ENCODE data around the gene ZDHHC18.

Gene ZDHHC18, protein sequence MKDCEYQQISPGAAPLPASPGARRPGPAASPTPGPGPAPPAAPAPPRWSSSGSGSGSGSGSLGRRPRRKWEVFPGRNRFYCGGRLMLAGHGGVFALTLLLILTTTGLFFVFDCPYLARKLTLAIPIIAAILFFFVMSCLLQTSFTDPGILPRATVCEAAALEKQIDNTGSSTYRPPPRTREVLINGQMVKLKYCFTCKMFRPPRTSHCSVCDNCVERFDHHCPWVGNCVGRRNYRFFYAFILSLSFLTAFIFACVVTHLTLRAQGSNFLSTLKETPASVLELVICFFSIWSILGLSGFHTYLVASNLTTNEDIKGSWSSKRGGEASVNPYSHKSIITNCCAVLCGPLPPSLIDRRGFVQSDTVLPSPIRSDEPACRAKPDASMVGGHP

DNA sequence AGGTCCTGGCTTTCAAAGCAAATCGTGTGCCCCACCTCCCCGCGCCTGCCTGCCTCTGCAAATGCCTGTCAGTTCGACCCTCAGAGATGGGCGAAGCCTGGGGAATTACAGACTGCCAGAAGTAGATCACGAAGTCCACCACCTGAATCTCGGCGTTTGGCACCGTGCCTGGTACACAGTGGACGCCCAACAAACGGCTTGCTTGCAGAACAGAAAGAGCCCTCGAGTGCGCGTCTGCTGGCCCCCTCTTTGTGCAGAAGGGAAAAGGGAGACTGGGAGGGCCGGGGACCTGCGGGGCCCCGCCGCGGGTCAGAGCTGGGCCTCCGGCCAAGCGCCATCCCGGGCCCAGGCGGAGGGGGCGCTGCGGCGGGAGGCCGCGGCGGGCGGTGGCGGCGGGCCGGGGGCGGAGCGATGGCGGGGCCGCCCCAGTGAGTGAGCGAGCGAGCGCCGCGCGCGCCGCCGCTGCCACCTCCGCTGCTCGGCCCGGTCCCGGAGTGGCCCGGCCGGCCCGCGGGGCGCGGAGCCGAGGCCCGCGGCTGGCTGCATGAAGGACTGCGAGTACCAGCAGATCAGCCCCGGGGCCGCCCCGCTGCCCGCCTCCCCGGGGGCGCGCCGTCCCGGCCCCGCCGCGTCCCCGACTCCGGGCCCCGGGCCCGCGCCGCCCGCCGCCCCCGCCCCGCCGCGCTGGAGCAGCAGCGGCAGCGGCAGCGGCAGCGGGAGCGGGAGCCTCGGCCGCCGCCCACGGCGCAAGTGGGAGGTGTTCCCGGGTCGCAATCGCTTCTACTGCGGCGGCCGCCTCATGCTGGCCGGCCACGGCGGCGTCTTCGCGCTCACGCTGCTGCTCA, at the start of gene ZDHHC18:
Gene ZDHHC18 (plus strand): TSS at position 428 of the 845 bp plus-strand sequence. CDS start 117 bp downstream, at position 545.
- DNase-seq (ENCODE audit: low spot score), result peak; percentile 84

DNA sequence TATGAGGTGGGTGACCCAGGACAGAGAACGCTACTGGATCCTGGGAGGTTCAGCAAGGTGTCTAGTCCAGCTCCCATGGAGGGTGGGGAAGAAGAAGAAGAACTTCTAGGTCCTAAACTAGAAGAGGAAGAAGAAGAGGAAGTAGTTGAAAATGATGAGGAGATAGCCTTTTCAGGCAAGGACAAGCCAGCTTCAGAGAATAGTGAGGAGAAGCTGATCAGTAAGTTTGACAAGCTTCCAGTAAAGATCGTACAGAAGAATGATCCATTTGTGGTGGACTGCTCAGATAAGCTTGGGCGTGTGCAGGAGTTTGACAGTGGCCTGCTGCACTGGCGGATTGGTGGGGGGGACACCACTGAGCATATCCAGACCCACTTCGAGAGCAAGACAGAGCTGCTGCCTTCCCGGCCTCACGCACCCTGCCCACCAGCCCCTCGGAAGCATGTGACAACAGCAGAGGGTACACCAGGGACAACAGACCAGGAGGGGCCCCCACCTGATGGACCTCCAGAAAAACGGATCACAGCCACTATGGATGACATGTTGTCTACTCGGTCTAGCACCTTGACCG, 47.3 kb upstream of the ZDHHC18 start:
- no peak for DNase-seq (ENCODE audit: low spot score)

DNA sequence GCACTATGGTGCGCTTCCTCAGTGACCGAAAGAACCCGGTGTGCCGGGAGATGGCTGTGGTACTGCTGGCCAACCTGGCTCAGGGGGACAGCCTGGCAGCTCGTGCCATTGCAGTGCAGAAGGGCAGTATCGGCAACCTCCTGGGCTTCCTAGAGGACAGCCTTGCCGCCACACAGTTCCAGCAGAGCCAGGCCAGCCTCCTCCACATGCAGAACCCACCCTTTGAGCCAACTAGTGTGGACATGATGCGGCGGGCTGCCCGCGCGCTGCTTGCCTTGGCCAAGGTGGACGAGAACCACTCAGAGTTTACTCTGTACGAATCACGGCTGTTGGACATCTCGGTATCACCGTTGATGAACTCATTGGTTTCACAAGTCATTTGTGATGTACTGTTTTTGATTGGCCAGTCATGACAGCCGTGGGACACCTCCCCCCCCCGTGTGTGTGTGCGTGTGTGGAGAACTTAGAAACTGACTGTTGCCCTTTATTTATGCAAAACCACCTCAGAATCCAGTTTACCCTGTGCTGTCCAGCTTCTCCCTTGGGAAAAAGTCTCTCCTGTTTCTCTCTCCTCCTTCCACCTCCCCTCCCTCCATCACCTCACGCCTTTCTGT, 46.0 kb upstream of the ZDHHC18 start:
- DNase-seq (ENCODE audit: low spot score), result no peak

DNA sequence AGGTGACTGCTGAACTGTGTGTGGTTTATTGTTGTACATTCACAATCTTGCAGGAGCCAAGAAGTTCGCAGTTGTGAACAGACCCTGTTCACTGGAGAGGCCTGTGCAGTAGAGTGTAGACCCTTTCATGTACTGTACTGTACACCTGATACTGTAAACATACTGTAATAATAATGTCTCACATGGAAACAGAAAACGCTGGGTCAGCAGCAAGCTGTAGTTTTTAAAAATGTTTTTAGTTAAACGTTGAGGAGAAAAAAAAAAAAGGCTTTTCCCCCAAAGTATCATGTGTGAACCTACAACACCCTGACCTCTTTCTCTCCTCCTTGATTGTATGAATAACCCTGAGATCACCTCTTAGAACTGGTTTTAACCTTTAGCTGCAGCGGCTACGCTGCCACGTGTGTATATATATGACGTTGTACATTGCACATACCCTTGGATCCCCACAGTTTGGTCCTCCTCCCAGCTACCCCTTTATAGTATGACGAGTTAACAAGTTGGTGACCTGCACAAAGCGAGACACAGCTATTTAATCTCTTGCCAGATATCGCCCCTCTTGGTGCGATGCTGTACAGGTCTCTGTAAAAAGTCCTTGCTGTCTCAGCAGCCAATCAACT, 45.2 kb upstream of the ZDHHC18 start:
- DNase-seq (ENCODE audit: low spot score), result no peak

DNA sequence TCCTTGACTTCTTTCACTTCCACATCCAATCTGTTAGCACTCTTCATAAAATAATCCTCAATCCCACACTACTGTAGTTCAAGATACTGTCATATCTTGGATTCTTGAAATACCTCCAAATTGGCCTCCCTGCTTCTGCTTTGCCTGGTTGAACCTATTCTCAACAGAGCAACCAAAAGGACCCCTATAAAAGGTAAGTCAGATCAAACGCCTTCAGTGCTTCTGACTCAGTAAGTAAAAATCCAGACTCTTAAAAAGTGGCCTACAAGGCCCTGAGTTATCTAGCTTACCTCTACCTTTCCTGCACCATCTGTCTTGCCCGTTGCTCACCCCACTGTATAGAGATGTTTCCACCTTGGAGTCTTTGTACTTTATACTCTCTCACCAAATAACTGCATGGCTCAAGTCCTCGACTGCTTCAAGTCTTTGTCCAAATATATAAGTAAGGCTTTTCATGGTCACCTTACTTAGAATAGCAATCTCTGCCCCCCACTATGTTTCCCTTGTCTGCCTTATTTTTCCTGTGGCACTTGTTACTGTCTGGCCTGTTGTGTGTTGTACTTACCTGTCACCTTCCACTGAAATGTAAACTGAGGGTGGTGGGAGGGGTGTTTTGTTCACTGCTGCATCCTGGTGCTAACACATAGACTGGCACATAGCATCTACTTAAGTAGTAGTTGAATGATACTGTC, 43.8 kb upstream of the ZDHHC18 start:
- no peak for DNase-seq (ENCODE audit: low spot score)

DNA sequence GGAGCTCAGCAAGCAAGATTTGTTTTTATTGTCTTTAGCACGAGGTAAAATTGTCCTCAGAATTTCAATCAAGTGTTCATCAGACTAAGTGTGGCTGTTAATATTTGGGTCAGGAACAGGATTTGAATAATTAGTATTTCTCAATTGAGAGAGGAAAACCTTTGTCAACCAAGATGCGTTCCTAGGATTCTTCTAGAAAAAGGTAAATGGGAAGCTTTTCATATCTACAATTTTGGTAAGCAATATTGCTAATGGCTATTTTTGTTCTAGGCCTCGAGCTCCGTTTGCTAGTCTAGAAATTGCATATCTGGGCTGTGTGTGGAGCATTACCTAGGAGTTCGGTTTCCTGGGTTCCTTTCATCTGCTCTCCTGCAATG, 42.9 kb upstream of the ZDHHC18 start:
- no peak for DNase-seq (ENCODE audit: low spot score)

DNA sequence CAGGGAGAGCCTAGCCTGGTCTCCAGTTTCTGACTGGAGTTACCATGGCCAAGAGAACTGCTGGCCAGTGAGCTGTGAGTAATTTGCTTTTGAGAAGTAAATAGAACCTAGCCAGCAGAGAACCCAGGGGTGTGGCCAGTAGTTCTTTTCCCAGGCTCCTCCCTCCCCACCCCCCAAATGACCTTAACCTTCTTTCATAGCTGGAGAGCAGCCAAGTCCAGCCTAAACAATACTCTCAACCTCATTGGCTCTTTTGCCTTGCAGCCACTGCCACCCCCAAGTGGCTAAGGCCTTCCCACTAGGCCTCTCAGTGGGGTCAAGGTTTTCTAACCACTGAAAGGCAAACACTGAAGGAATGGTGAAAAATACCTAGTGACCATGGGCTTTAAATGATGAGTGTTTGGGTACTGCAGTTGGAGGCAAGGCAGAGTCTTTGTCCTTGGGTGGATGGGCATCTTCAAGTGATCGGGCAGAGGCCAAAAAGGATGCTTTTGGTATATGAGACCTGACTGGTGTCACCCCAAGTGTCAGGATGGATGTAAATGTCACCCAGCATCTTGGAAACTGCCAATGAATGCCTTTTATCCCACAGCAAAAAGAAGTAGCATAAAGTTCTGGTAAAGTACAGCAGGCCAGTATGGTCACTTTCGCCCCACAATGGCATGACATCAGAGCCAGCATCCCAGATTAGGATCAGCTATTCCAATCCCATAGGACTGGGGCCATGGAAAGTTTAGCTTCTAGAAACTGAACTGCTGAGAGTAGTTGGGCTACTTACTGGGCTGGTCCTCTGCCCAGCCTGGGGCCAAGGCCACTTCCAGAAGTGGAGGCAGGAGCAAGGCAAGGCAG, 42.2 kb upstream of the ZDHHC18 start:
- DNase-seq (ENCODE audit: low spot score), result no peak

DNA sequence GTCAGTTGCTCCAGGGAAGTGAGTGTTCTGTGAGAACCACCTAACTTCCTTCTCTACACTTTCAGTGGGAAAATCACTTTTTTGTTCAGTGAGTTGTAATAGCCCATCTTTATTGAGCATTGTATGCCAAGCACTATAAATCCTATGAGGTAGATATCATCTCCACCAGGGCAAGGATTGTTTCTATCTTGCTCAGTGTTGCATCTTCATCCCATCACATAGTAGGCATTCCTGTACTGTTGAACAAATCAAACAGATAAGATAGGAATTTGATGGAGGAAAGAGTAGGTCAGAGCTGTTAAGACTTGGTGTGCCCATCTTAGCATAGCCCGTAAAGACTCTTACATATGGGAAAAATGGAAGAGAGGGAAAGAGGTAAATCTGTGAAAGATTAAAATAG, 41.6 kb upstream of the ZDHHC18 start:
- no peak for DNase-seq (ENCODE audit: low spot score)

DNA sequence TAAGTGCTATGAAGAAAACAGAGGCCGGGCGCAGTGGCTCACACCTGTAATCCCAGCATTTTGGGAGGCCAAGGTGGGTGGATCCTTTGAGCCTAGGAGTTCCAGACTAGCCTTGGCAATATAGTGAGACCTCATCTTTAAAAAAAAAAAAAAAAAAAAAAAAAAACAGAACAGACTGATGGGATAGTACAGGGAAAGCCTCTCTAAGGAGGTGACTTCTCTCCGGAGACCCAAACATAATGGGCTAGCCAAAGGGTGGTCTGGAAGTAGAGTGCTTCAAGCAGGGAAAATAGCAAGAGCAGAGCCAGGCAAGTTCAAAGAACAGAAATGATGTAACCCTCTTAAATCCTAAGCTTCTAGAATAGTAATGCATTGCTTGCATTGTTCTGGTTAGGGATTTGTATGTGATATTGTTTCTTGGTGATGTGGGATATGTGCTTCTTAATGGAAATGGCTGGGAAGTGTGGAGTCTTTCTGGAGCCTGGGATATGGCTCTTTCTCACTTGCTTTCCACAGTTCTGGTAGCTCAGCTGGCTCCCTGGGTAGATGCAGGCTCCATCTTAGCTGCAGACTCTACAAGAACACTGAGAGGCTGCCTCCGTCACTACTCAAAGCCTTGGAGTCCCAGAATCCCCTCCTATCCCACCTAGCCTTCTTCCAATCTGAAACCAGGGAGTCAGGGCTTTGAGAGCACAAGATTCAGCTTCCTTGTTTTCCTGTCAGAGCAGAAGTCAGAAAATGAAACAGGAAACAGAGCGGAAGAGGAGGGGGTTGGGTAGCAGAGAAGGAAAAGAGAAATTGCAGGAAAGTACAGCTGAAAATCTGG, 40.7 kb upstream of the ZDHHC18 start:
- DNase-seq (ENCODE audit: low spot score), result peak; percentile 37

DNA sequence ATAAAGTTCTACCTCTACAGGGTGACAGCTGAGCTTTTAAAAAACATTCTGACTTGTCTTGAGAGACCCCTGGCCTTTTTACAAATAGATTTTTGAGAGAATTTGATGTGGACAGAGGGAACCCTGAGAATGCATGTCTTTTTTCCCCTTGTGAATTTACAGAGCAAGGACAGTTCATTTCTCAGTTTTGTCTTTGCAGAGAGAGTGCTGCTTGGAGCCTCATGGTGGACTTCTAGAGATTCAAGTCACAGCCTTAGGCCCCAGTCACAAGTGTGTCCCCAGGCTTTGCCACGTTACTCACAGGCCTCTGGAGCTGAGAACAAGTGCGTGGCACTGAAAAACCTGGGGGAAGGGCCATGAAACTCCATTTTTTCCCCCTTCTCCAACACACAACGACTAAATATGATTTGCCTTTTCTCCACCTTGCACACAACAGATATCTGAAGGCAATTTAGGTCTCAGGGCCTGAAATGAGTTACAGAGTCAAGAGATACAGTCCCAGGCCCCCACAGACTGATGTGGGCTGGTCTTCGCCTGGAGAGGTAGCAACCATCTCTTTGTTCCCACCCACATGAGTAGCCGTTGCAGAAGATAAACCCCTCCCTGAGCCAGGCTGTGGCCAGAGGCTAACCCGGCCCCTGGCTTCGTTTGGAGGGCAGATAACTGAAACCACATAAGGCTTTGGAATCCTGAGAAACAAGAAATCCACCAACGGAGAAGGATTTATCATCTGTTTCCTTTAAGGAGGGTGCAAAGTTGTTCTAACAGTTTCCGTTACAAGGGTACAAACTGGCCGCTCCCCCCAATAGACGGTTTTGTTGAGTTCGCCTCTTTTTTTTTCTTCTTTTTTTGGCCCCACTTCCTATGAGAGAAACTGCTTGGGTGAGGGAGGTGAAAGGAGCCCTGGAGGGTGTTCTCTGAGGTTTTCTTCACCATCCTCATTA, 39.8 kb upstream of the ZDHHC18 start:
- peak; percentile 63 for DNase-seq (ENCODE audit: low spot score)

DNA sequence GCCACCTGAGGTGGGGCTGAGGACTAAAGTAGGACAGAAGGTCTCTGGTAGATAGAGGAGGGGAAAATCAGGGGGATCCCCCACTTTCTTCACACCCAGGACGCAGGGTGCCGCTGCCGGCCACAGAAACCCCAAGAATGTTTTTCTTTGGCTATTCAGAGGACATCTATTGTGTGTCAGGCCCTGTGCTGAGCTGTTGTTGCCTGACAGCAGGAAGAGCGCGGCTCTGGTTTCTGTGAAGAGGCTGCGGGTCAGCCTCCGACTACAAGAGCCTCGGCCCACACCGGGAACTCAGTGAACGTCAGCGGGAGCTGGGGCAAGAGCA, 39.1 kb upstream of the ZDHHC18 start:
- peak; percentile 57 for DNase-seq (ENCODE audit: low spot score)

DNA sequence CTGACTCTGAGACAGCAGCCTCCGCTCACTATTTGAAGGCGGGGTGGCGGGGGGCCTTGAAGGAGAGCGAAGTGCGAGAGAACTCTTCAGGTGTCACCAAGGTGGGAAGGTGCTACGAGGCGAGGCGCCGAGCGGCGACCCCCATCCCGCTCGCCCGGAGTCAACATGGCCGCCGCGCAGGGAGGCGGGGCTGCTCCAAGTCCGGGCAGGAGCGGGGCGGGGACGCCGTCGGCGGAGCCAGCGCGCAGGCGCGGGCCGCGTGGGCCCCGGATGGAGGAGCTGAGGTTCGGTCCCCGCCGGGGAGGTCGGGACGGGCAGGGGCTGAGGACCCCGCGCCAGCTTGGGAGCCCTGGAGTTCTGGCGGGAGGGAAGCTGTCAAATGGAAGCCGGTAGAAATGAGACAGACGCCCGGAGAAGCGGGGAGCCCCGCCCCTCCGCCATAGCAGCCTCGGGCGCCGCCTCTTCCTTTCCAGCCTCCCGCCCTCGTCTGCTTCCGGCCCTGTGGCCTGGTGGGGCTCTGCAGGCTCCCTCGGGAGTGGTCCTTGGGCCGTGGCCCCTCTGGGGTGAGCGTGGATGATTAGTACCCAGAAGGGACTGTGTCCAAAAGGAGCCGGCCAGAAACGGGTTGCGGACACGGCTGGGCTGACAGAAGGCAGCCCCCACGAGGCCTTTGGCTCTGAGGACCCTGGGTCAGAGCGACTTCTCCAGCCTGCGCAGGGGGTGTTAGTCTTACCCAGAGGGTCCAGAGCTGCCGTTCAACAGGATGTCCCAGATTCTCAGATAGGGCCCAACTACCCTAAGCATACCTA, 38.6 kb upstream of the ZDHHC18 start, which contains the start of gene PIGV:
Gene PIGV (plus strand): TSS at position 245 of the 809 bp plus-strand sequence. CDS start 2,866 bp downstream, outside the sequence.
- peak; percentile 94 for DNase-seq (ENCODE audit: low spot score)

DNA sequence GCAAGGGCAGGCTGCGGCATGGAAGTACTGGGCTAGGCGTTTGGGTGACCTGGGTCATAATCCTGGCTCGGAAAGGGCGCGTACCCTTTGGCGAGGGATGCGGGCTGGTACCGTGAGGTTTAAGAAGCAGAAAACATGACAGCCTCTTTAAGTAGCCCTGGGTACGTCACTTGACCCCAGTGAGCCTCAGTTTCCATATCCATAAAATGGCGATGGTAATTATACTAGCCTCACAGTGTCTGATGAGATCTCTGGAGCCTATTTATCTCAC, 38.0 kb upstream of the ZDHHC18 start:
- DNase-seq (ENCODE audit: low spot score), result peak; percentile 21

DNA sequence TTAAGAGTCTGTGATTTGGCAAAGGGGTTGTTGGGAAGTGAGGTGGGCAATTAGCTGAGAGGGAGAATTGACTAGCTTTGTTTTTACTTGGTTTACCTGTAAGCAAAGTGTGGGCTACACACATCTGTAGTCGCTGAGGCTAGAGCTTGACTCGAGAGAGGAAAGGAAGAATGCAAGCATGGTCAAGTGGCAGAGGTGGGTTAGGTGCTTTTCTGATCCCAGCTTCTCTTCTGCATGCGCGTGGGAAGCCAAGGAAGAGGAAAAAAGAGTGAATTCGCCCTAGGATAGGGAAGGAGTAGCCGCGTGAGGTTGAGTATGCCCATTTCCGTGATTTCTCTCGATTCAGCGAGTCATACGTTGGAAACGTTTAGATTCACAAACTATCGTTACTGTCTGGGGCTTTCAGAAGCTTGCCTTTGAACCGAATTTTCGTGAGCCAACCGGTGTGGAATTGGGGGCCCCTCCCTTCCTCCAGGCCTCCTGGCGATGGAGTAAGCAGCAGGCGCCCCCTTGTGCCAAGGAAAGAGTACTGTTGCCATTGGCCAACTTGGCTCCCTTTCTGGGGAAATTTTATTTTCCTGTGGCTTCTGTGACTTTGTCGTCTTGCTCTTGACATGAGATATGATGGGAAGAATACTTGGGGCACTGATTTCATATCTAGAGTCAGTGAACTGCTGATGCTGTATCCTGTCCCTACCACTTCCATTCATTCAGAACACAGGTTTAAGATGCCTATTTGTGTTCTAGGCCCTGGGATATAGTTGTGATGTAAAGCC, 37.5 kb upstream of the ZDHHC18 start:
- peak; percentile 87 for DNase-seq (ENCODE audit: low spot score)

DNA sequence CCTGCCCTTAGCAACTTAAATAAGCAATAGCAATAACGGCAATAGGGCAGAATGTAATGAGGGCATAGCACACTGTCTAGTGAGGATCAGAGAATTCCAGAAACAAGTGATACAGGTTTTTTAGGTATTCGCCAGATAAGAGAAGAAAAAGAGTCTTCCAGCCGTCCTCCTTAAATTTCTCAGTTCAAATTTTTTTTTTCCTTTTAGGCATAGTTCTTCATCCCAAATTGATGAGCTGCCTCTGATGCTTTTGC, 36.9 kb upstream of the ZDHHC18 start:
- DNase-seq (ENCODE audit: low spot score), result no peak

DNA sequence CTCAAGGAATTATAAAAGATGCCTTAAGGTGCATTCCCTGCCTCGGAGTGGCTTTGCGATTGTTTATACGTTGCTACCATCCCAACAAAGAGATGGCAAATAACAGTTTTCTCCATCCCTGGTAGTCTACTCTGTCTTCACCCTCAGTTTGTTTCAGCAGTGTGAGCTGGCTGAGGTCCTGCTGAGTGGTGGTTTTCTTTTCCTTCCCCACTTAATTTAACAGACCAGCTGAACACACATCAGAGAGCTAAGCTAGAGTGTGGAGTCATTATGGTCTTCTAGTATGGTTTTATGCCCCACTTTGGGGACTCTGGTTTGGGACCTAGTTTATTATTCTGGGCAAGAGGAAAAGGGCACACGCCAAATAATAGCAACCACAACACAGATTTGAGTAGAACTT, 36.6 kb upstream of the ZDHHC18 start:
- DNase-seq (ENCODE audit: low spot score), result no peak

DNA sequence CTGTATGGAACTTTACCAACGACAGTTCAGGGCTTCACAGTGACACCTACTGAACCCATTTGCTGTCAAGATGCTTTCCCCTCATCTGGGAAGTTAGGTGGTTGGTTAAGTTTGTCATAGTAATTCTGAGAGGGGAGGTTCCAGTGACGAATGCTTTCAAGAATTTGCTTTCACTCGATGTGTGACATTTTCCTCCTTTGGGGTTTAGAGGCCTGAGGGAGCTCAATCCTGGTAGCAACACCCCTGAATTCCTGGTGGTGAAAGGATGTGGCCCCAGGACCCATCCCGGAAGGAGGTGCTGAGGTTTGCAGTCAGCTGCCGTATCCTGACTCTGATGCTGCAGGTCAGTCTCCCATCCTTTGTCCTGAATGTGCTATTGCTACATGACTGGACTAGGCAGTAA, 35.9 kb upstream of the ZDHHC18 start:
- DNase-seq (ENCODE audit: low spot score), result no peak

All from germinal center (tissue), 1 donor.